Uterus (tissue), 4 donors: ENCODE measurements around the gene TNRC18. TPM values are rescaled to one million over a fixed set of nuclear protein-coding genes. Genes with fewer than 3 reads are reported as not detected.

Experiments used
- DNase-seq, 2 donors: peaks; one replicate each; pipeline ENCODE4 v3.0.0-alpha.2; 2019 to 2020
- H3K27ac ChIP-seq, 2 donors: fragments of 200-600 bp; sonication (generic); 1 replicate in 1 of 2; 2 replicates in 1 of 2; pipeline ENCODE4 v1.5.1; 2016 to 2018
- H3K27me3 ChIP-seq, 2 donors: fragments of 200-600 bp; sonication (generic); one replicate each; pipeline ENCODE4 v1.5.1; 2018 to 2019; ENCODE audit warnings: control low read depth in 1 of 2
- H3K36me3 ChIP-seq, 2 donors: fragments of 200-600 bp; sonication (generic); one replicate each; pipeline ENCODE4 v1.5.1; 2019; ENCODE audit warnings: control low read depth in 1 of 2
- H3K4me1 ChIP-seq, 2 donors: fragments of 200-600 bp; sonication (generic); one replicate each; pipeline ENCODE4 v1.5.1; 2018 to 2019; ENCODE audit warnings: control low read depth in 1 of 2
- H3K4me3 ChIP-seq, 2 donors: fragments of 200-600 bp; sonication (generic); 1 replicate in 1 of 2; 2 replicates in 1 of 2; pipeline ENCODE4 v1.5.1; 2018 to 2019; ENCODE audit warnings: mild to moderate bottlenecking in 1 of 2
- H3K9me3 ChIP-seq, 2 donors: fragments of 200-600 bp; sonication (generic); one replicate each; pipeline ENCODE4 v1.5.1; 2019; ENCODE audit warnings: control low read depth in 1 of 2
- POLR2A ChIP-seq, 2 donors: fragments of 450-650 bp; IDR thresholded peaks; one replicate each; pipeline ENCODE4 v1.6.1; 2016; ENCODE audit warnings: antibody characterized with exemption in 2 of 2, mild to moderate bottlenecking in 1 of 2, moderate library complexity in 1 of 2
- intact Hi-C: fragments of 100-400 bp; cut with DNase I; formaldehyde crosslinking; loops from one replicate; pipeline ENCODE4 v1.15.1; 2023; ENCODE audit warnings: low total_unique reads
- total RNA-seq, 4 donors: library from RNA; depleted of rRNA in 3 of 4; stranded (reverse); fragments of >200 nt in 3 of 4; gene quantifications; one replicate each; pipeline versions ENCODE4 v1.1.0 to v1.2.4, GENCODE V29; 2014 to 2023
- TF ChIP-seq, protein P1 (sequence below), 4 experiments: fragments of 200-600 bp in 2 of 4; fragments of 450-650 bp in 2 of 4; sonication (generic) in 2 of 4; IDR thresholded peaks; one replicate each; pipeline ENCODE4 v1.5.1; 2016 to 2019; ENCODE audit warnings: antibody characterized with exemption in 4 of 4, mild to moderate bottlenecking in 2 of 4, moderate library complexity in 1 of 4
- donor health status: DM: yes; HTN: yes; CAD: no.

TNRC18 gene
- total RNA-seq, 4 donors from 2014 or later = 28.2 to 179 (median 62.1) TPM

- Histone ChIP-seq H3K4me3 (no peak overlapping the region), H3K4me1 (no peaks in the 10 kb centered on the region), H3K27me3 (no peaks in the 10 kb centered on the region), H3K27ac (no peak overlapping the region), H3K36me3 (no peaks in the 10 kb centered on the region), H3K9me3 (no peaks in the 10 kb centered on the region)
- TF ChIP-seq, protein P1, sequence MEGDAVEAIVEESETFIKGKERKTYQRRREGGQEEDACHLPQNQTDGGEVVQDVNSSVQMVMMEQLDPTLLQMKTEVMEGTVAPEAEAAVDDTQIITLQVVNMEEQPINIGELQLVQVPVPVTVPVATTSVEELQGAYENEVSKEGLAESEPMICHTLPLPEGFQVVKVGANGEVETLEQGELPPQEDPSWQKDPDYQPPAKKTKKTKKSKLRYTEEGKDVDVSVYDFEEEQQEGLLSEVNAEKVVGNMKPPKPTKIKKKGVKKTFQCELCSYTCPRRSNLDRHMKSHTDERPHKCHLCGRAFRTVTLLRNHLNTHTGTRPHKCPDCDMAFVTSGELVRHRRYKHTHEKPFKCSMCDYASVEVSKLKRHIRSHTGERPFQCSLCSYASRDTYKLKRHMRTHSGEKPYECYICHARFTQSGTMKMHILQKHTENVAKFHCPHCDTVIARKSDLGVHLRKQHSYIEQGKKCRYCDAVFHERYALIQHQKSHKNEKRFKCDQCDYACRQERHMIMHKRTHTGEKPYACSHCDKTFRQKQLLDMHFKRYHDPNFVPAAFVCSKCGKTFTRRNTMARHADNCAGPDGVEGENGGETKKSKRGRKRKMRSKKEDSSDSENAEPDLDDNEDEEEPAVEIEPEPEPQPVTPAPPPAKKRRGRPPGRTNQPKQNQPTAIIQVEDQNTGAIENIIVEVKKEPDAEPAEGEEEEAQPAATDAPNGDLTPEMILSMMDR (IDR thresholded peaks at IDR 0.05) = no peak
- TF ChIP-seq POLR2A (IDR thresholded peaks at IDR 0.05) = no peak
- intact Hi-C loops = no loop called here
- no peak for DNase-seq
Measured at GRCh38 chr7:5356751-5357119, 66.9 kb downstream of the TNRC18 start.

DNA sequence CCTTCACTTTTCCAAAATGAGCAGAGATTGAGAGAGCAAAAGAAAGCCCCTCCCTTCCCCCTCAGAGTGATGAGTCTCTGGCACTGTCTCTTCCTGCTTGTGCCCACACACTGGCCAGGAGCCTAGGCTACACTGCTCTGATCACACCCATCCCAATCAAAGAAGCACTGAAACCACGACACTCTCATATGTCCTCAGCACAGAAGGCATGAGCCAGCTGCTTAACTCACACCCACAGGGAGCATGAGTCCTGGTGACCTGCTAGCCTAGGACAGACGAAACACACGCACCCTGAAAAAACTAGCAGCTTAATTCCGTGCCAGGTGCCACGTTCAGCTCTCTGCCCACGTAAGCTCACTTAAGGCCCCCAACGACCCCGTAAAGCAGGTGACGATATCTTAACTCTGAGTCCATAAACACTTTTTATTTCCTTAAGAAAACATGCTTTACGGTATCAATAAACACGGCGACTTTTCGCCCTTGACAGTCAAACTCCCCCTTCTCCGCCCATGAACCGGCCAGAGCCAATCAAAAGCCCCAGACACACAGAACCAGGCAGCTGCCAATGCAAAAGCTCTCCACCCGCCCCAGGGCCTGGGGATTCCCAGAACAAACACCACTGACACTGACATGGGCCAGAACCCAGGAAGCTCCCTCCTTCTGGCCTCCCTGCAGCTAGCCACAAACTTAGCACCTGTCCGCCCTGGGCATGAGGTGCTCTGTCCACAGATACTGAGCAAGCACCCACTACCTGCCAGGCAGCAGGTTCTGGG, 69.0 kb downstream of the TNRC18 start:
- no peaks in the 10 kb centered on the region for H3K36me3 ChIP-seq
- intact Hi-C loops = no loop called here
- peak; percentile 71 to 76 for DNase-seq
- H3K27me3 ChIP-seq = no peaks in the 10 kb centered on the region
- no peak overlapping the region for H3K4me3 ChIP-seq
- peaks cover 0 to 7% of the 10 kb centered on the region in 2 donors for H3K4me1 ChIP-seq
- no peaks in the 10 kb centered on the region for H3K9me3 ChIP-seq
- H3K27ac ChIP-seq = peak overlapping the region; percentile 14 to 38
- TF ChIP-seq, protein P1 (IDR thresholded peaks at IDR 0.05) = no peak
- TF ChIP-seq POLR2A (IDR thresholded peaks at IDR 0.05) = no peak

DNA sequence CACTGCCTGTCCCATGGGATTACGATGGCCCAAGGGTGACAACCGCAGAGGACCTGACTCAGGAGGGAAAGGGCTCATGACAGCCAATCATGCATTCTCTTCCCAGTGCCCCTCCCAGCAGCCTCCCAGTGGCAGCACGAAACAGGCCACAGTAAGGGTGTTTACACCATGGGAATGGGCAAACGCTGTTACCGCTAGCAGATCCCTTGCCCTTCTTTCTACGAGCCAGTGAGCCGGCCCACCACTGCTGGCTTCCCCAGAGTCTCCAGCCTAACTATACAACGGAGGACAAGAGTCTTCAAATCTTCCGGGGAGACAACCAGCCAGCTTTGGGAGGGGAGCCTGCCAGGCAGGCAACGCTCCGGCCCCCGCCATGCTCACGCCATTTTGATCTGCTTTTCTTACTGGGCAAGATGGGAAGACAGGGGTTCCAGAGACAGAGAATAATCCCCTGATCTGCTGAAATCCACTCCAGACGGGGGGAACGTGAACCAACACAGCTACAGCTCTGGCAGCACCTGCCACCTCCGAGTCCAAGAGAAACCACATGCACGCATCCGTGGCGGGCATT, 71.1 kb downstream of the TNRC18 start:
- peaks cover 0 to 18% of the 10 kb centered on the region in 2 donors for H3K4me1 ChIP-seq
- H3K27ac ChIP-seq = no peak overlapping the region
- no peak overlapping the region for H3K4me3 ChIP-seq
- intact Hi-C loops = no loop called here
- no peak for TF ChIP-seq POLR2A (IDR thresholded peaks at IDR 0.05)
- TF ChIP-seq, protein P1 (IDR thresholded peaks at IDR 0.05) = no peak
- H3K27me3 ChIP-seq = no peaks in the 10 kb centered on the region
- peak in 1 of 2 donors; percentile 13 for DNase-seq
- no peaks in the 10 kb centered on the region for H3K36me3 ChIP-seq
- no peaks in the 10 kb centered on the region for H3K9me3 ChIP-seq

- Histone ChIP-seq H3K27me3 (no peaks in the 10 kb centered on the region), H3K36me3 (no peaks in the 10 kb centered on the region), H3K4me3 (no peak overlapping the region), H3K27ac (no peak overlapping the region), H3K4me1 (peaks cover 0 to 18% of the 10 kb centered on the region in 2 donors), H3K9me3 (no peaks in the 10 kb centered on the region)
- TF ChIP-seq, protein P1 (IDR thresholded peaks at IDR 0.05) = no peak
- no peak for TF ChIP-seq POLR2A (IDR thresholded peaks at IDR 0.05)
- intact Hi-C loops = no loop called here
- no peak for DNase-seq
Measured at GRCh38 chr7:5351507-5352265, 71.9 kb downstream of the TNRC18 start.
